Measurements from ENCODE around the gene TRIM17. TPM values are rescaled to one million over a fixed set of nuclear protein-coding genes. Genes with fewer than 3 reads are reported as not detected.

TRIM17 gene
- total and polyA plus RNA-seq, 2 of the 13 experiments (the other 11 are each of a cell fraction or from before 2014, with no cell fraction given): 0.32 to 0.64 TPM

- H3K9ac ChIP-seq (ENCODE audit: insufficient read depth, low read depth, low read length): no peak overlapping the region
- H4K20me1 ChIP-seq (ENCODE audit: insufficient read depth, low read length): no peaks in the 10 kb centered on the region
- H3K27me3 ChIP-seq (ENCODE audit: control insufficient read depth in 1 of 2, insufficient read depth in 2 of 2, low read length in 2 of 2): peaks cover 0 to 6% of the 10 kb centered on the region in 2 experiments; a peak in 2 of 5 replicates
- WGBS (ENCODE audit: low lambda C conversion rate): 96% methylated on average over 14 of the region's 25 CpGs
- DNase-seq (ENCODE audit: low spot score) (no peak), FAIRE-seq (no peak), ATAC-seq (no peak)
- H3K9me3 ChIP-seq (ENCODE audit: low read length): no peaks in the 10 kb centered on the region
- H3K4me2 ChIP-seq (ENCODE audit: low read depth, low read length): no peak overlapping the region
- peaks cover 33% of the 10 kb centered on the region for H3K4me1 ChIP-seq (ENCODE audit: insufficient read depth, low read length)
- CTCF ChIA-PET (ENCODE audit: low intra/inter-chr PET ratio, low total read pairs): no interaction called here
- no peaks in the 10 kb centered on the region for H3K36me3 ChIP-seq (replicated peaks in 1 of 2; ENCODE audit: control insufficient read depth in 1 of 2, insufficient read depth in 2 of 2, low read length in 2 of 2)
- H3K27ac ChIP-seq (ENCODE audit: extremely low read length, insufficient read depth, low read length): no peak overlapping the region
- no TSS peak for BruUV-seq (replicated peaks)
- intact Hi-C loops (cut with micrococcal nuclease; ENCODE audit: unreplicated experiment): no loop called here
- TF ChIP-seq AGO1 (IDR thresholded peaks at IDR 0.05; ENCODE audit: low read depth, low read length, poor library complexity, severe bottlenecking) (peak; percentile 42), AGO2 (optimal IDR thresholded peaks at IDR 0.05; ENCODE audit: low read depth, low read length) (peak; percentile 53)
- TF ChIP-seq, protein P1, sequence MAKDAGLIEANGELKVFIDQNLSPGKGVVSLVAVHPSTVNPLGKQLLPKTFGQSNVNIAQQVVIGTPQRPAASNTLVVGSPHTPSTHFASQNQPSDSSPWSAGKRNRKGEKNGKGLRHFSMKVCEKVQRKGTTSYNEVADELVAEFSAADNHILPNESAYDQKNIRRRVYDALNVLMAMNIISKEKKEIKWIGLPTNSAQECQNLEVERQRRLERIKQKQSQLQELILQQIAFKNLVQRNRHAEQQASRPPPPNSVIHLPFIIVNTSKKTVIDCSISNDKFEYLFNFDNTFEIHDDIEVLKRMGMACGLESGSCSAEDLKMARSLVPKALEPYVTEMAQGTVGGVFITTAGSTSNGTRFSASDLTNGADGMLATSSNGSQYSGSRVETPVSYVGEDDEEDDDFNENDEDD (CRISPR knock-in tag; IDR thresholded peaks at IDR 0.05; ENCODE audit: borderline replicate concordance): no peak
- no peak overlapping the region for H3K4me3 ChIP-seq (replicated peaks in 1 of 3; ENCODE audit: insufficient read depth in 1 of 3, low read depth in 2 of 3, low read length in 3 of 3)
- in situ Hi-C loops (cut with HindIII; ENCODE audit: extremely low pct_ligation_motif_present, low pct_unique_long_range_greater_than_20kb): no loop called here
- no peaks in the 10 kb centered on the region for H3K79me2 ChIP-seq (ENCODE audit: insufficient read depth, low read length)
- H2AFZ ChIP-seq (ENCODE audit: low read length): no peak overlapping the region
- POLR2A ChIA-PET: no interaction called here
These were observed 2.0 kb downstream of the TRIM17 start for GRCh38 chr1:228414511-228415211.

GRCh38 chr1:228413241-228414010 lies 3.2 kb downstream of the TRIM17 start:
- no peak for FAIRE-seq
- 97% methylated on average over 9 of the region's 10 CpGs for WGBS (ENCODE audit: low lambda C conversion rate)
- no peaks in the 10 kb centered on the region for H3K36me3 ChIP-seq (replicated peaks in 1 of 2; ENCODE audit: control insufficient read depth in 1 of 2, insufficient read depth in 2 of 2, low read length in 2 of 2)
- no peak overlapping the region for H3K9ac ChIP-seq (ENCODE audit: insufficient read depth, low read depth, low read length)
- POLR2A ChIA-PET: no interaction called here
- no TSS peak for BruUV-seq (replicated peaks)
- H3K4me3 ChIP-seq (replicated peaks in 1 of 3; ENCODE audit: insufficient read depth in 1 of 3, low read depth in 2 of 3, low read length in 3 of 3): no peak overlapping the region
- no peak overlapping the region for H2AFZ ChIP-seq (ENCODE audit: low read length)
- H3K27me3 ChIP-seq (ENCODE audit: control insufficient read depth in 1 of 2, insufficient read depth in 2 of 2, low read length in 2 of 2): peaks cover 0 to 6% of the 10 kb centered on the region in 2 experiments; a peak in 2 of 5 replicates
- H3K27ac ChIP-seq (ENCODE audit: extremely low read length, insufficient read depth, low read length): no peak overlapping the region
- ATAC-seq: no peak
- no peak overlapping the region for H3K4me2 ChIP-seq (ENCODE audit: low read depth, low read length)
- TF ChIP-seq SP1 (IDR thresholded peaks at IDR 0.05): no peak
- TF ChIP-seq SP1 (CRISPR knock-in tag; IDR thresholded peaks at IDR 0.05): no peak
- no peak for TF ChIP-seq ZEB1 (IDR thresholded peaks at IDR 0.05; ENCODE audit: insufficient replicate concordance, low read depth)
- no peak for TF ChIP-seq ZNF629 (CRISPR knock-in tag; conservative IDR thresholded peaks at IDR 0.05)
- no peak for TF ChIP-seq ZNF282 (IDR thresholded peaks at IDR 0.05; ENCODE audit: partially characterized antibody)
- TF ChIP-seq NRL (CRISPR knock-in tag; IDR thresholded peaks at IDR 0.05; ENCODE audit: borderline replicate concordance): no peak
- no peak for TF ChIP-seq ZNF776 (CRISPR knock-in tag; IDR thresholded peaks at IDR 0.05)
- TF ChIP-seq ZNF558 (CRISPR knock-in tag; IDR thresholded peaks at IDR 0.05; ENCODE audit: borderline replicate concordance): no peak
- TF ChIP-seq, protein P2, sequence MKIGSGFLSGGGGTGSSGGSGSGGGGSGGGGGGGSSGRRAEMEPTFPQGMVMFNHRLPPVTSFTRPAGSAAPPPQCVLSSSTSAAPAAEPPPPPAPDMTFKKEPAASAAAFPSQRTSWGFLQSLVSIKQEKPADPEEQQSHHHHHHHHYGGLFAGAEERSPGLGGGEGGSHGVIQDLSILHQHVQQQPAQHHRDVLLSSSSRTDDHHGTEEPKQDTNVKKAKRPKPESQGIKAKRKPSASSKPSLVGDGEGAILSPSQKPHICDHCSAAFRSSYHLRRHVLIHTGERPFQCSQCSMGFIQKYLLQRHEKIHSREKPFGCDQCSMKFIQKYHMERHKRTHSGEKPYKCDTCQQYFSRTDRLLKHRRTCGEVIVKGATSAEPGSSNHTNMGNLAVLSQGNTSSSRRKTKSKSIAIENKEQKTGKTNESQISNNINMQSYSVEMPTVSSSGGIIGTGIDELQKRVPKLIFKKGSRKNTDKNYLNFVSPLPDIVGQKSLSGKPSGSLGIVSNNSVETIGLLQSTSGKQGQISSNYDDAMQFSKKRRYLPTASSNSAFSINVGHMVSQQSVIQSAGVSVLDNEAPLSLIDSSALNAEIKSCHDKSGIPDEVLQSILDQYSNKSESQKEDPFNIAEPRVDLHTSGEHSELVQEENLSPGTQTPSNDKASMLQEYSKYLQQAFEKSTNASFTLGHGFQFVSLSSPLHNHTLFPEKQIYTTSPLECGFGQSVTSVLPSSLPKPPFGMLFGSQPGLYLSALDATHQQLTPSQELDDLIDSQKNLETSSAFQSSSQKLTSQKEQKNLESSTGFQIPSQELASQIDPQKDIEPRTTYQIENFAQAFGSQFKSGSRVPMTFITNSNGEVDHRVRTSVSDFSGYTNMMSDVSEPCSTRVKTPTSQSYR (CRISPR knock-in tag; IDR thresholded peaks at IDR 0.05; ENCODE audit: borderline replicate concordance): no peak
- no peak for TF ChIP-seq RELA (CRISPR knock-in tag; IDR thresholded peaks at IDR 0.05)
- CTCF ChIA-PET (ENCODE audit: low intra/inter-chr PET ratio, low total read pairs): no interaction called here
- intact Hi-C loops (cut with micrococcal nuclease; ENCODE audit: unreplicated experiment) (no loop called here), in situ Hi-C loops (cut with HindIII; ENCODE audit: extremely low pct_ligation_motif_present, low pct_unique_long_range_greater_than_20kb) (no loop called here)
- no peaks in the 10 kb centered on the region for H3K9me3 ChIP-seq (ENCODE audit: low read length)
- no peaks in the 10 kb centered on the region for H3K79me2 ChIP-seq (ENCODE audit: insufficient read depth, low read length)
- no peaks in the 10 kb centered on the region for H4K20me1 ChIP-seq (ENCODE audit: insufficient read depth, low read length)
- H3K4me1 ChIP-seq (ENCODE audit: insufficient read depth, low read length): peaks cover 39% of the 10 kb centered on the region
- no peak for DNase-seq (ENCODE audit: low spot score)
